Breast epithelium (tissue), 4 donors: ENCODE measurements around the gene RMND5A. TPM values are rescaled to one million over a fixed set of nuclear protein-coding genes. Genes with fewer than 3 reads are reported as not detected.

Source experiments
- DNase-seq, 2 donors: peaks; one replicate each; pipeline ENCODE4 v3.0.0-alpha.2; 2019; ENCODE audit warnings: low spot score in 2 of 2
- H3K27ac ChIP-seq, 2 donors: fragments of 200-600 bp; sonication (generic) in 1 of 2; one replicate each; pipeline ENCODE4 v1.5.1; 2016 to 2019; ENCODE audit warnings: mild to moderate bottlenecking in 1 of 2
- H3K27me3 ChIP-seq, 2 donors: fragments of 200-600 bp; sonication (generic) in 1 of 2; one replicate each; pipeline versions ENCODE4 v1.5.1 to v1.6.0; 2017 to 2019; ENCODE audit warnings: control low read depth in 1 of 2, mild to moderate bottlenecking in 1 of 2
- H3K36me3 ChIP-seq: fragments of 200-600 bp; one replicate; pipeline ENCODE4 v1.5.1; 2019
- H3K4me1 ChIP-seq, 2 donors: fragments of 200-600 bp; sonication (generic); one replicate each; pipeline ENCODE4 v1.5.1; 2016 to 2019; ENCODE audit warnings: control low read depth in 1 of 2
- H3K4me3 ChIP-seq, 3 donors: fragments of 200-600 bp; sonication (generic); 1 replicate in 2 of 3; 2 replicates in 1 of 3; pipeline ENCODE4 v1.5.1; 2016 to 2019; ENCODE audit warnings: mild to moderate bottlenecking in 3 of 3, moderate library complexity in 2 of 3
- H3K9me3 ChIP-seq, 2 donors: fragments of 200-600 bp; sonication (generic) in 1 of 2; one replicate each; pipeline ENCODE4 v1.5.1; 2016 to 2019; ENCODE audit warnings: control low read depth in 1 of 2
- POLR2A ChIP-seq: fragments of 450-650 bp; IDR thresholded peaks from one replicate; pipeline ENCODE4 v1.6.1; 2016; ENCODE audit warnings: antibody characterized with exemption, mild to moderate bottlenecking, moderate library complexity
- POLR2AphosphoS5 ChIP-seq, 3 donors: sonication (generic); formaldehyde crosslinking; IDR thresholded peaks; one replicate each; pipeline ENCODE4 v1.6.1; 2017; ENCODE audit warnings: antibody characterized with exemption in 3 of 3
- intact Hi-C: fragments of 100-400 bp; cut with DNase I; formaldehyde crosslinking; loops from one replicate; pipeline ENCODE4 v1.15.1; 2023; ENCODE audit warnings: low total_unique reads
- total RNA-seq, 3 donors: library from RNA; depleted of rRNA; stranded (reverse); fragments of >200 nt; gene quantifications; one replicate each; pipeline ENCODE4 v1.1.0, GENCODE V29; 2016
- TF ChIP-seq, protein P1 (sequence below), 3 donors: fragments of 450-650 bp; IDR thresholded peaks; one replicate each; pipeline ENCODE4 v1.5.1; 2016 to 2017; ENCODE audit warnings: antibody characterized with exemption in 3 of 3, mild to moderate bottlenecking in 3 of 3, moderate library complexity in 3 of 3

Gene RMND5A
- total RNA-seq, 3 donors from 2014 or later, result 41.6 to 61.6 (median 44.3) TPM

DNA sequence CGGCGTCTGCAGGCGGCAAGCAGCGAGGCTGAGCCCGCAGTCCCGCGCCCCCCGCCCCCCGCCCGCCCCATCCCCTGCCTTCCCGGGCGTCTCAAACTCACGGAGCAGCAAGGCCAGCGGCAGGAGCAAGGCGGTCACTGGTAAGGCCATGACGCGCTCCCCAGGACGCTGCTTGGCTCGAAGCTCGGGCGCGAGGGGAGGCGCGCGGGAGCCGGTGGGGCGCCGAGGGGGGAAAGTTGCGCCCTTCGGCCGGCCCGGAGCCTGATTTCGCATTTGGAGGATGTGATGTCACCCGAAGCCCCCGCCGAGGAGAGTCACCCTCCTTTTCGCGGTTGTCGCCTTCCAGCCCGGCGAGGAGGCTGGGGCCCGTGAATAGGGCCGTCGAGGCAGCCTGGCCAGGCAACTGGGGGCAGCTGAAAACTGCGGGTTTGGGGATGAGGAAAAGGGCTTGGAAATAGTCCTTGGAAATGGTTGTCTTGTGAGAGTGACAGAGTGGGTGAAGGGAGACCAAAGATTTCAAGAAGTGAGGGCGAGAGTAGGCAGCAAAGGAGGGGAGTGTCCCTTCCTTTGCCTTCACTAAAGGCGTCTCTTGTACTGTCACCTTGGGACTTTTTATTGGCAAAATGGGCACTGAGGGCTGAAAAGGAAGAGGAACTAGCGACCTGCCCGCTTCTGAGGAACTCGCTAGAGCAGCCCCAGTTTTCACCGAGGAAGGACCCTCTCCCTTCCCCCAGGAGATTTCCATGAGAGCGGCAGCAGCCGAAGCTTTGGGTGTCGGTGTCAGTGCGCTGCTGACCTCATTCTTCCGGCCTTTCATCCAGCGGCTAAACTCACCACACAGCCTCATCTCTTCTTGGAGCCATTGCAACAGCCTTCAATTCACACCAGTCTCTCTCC, 70.8 kb downstream of the RMND5A start, which contains the start of gene CD8A:
Gene CD8A, minus strand, starts transcription at position 238 of the 897 bp plus-strand sequence. Its CDS starts 88 bp downstream, at position 150.
- H3K4me1 ChIP-seq, result no peaks in the 10 kb centered on the region
- peak within 1 kb of the TSS in 2 of 3 donors; percentile 36 to 63 for H3K4me3 ChIP-seq
- DNase-seq, result no peak
- peaks cover 5 to 53% of the 10 kb centered on the region in 2 donors for H3K27me3 ChIP-seq
- intact Hi-C loops, result no loop called here
- peaks cover 0 to 7% of the 10 kb centered on the region in 2 donors for H3K9me3 ChIP-seq
- H3K27ac ChIP-seq, result no peak within 1 kb of the TSS
- no peaks in the 10 kb centered on the region for H3K36me3 ChIP-seq
- TF ChIP-seq POLR2AphosphoS5 (IDR thresholded peaks at IDR 0.05) (no peak), POLR2A (no peak)
- TF ChIP-seq, protein P1, sequence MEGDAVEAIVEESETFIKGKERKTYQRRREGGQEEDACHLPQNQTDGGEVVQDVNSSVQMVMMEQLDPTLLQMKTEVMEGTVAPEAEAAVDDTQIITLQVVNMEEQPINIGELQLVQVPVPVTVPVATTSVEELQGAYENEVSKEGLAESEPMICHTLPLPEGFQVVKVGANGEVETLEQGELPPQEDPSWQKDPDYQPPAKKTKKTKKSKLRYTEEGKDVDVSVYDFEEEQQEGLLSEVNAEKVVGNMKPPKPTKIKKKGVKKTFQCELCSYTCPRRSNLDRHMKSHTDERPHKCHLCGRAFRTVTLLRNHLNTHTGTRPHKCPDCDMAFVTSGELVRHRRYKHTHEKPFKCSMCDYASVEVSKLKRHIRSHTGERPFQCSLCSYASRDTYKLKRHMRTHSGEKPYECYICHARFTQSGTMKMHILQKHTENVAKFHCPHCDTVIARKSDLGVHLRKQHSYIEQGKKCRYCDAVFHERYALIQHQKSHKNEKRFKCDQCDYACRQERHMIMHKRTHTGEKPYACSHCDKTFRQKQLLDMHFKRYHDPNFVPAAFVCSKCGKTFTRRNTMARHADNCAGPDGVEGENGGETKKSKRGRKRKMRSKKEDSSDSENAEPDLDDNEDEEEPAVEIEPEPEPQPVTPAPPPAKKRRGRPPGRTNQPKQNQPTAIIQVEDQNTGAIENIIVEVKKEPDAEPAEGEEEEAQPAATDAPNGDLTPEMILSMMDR (IDR thresholded peaks at IDR 0.05), result no peak

DNA sequence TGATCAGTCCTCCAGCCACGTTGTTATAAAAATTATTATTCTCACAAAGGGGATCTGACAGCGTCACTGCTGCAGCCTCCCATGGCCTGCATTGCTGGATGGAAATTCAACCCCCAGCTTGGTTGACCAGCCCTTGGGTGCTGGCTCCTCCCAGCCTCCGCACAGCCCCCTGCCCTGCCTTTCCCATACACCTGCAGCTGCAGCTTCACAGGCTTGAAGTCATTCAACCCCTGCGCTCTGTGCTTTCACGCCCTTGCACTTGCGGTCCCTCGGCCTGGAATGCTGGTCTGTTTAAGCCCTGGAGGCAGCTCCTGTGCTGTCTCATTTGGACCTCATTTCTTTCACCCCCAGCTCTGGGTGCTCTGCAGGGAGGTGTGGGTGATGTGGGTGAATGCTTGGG, 71.5 kb downstream of the RMND5A start:
- TF ChIP-seq POLR2AphosphoS5 (IDR thresholded peaks at IDR 0.05) (no peak), POLR2A (no peak)
- TF ChIP-seq, protein P1 (IDR thresholded peaks at IDR 0.05), result no peak
- intact Hi-C loops, result no loop called here
- peaks cover 0 to 12% of the 10 kb centered on the region in 2 donors for H3K9me3 ChIP-seq
- no peak overlapping the region for H3K27ac ChIP-seq
- H3K36me3 ChIP-seq, result no peaks in the 10 kb centered on the region
- H3K4me3 ChIP-seq, result peak overlapping the region in 1 of 3 donors; percentile 63
- H3K27me3 ChIP-seq, result peaks cover 5 to 53% of the 10 kb centered on the region in 2 donors
- DNase-seq, result no peak
- H3K4me1 ChIP-seq, result no peaks in the 10 kb centered on the region

DNA sequence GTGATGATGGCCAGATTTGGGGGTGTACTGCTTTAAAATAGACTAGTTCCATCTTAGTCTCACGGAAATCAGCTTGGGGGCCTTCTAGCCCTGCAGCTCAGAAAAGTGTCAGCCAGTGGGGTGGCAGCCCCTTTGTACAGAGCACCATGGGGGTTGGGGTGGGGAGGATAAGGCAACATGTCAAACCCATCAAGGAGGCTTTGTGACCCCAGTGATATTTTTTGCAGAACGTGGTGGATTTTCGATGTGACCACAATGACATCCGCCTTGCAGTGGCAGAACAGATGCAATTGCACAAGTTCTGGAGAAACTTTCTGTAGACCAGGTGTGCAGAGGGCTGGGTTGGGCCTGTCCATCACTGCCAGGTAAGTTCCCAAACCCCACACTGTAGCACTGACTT, 73.7 kb downstream of the RMND5A start:
- Histone ChIP-seq H3K9me3 (peaks cover 0 to 21% of the 10 kb centered on the region in 2 donors), H3K27ac (no peak overlapping the region), H3K4me1 (no peaks in the 10 kb centered on the region), H3K36me3 (no peaks in the 10 kb centered on the region), H3K4me3 (no peak overlapping the region), H3K27me3 (peaks cover 5 to 50% of the 10 kb centered on the region in 2 donors)
- DNase-seq, result no peak
- TF ChIP-seq POLR2A (no peak), POLR2AphosphoS5 (IDR thresholded peaks at IDR 0.05) (no peak)
- TF ChIP-seq, protein P1 (IDR thresholded peaks at IDR 0.05), result no peak
- intact Hi-C loops, result no loop called here

DNA sequence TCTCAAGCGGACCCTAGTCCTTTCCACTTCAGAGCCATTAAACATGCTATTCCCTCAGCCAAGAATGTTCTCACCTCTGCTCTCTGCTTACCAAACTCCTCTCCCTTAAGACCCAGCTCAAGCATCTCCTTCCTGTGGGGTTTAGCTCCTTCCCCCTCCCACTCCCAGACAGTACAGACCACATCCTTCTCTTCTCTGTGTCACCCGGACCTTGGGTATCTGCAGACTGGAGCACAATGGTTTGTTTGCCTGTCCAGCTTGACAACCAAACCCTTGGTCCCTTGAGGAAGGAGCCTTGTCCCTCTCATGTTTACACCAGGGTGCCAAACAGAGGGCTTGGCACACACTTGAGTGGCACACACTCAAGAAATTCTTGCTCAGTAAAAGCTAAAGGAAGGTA, 74.8 kb downstream of the RMND5A start:
- Histone ChIP-seq H3K36me3 (no peaks in the 10 kb centered on the region), H3K4me3 (no peak overlapping the region), H3K4me1 (no peaks in the 10 kb centered on the region), H3K27ac (no peak overlapping the region), H3K9me3 (peaks cover 0 to 21% of the 10 kb centered on the region in 2 donors), H3K27me3 (peaks cover 5 to 39% of the 10 kb centered on the region in 2 donors)
- intact Hi-C loops, result no loop called here
- no peak for DNase-seq
- TF ChIP-seq POLR2AphosphoS5 (IDR thresholded peaks at IDR 0.05) (no peak), POLR2A (no peak)
- TF ChIP-seq, protein P1 (IDR thresholded peaks at IDR 0.05), result no peak

DNA sequence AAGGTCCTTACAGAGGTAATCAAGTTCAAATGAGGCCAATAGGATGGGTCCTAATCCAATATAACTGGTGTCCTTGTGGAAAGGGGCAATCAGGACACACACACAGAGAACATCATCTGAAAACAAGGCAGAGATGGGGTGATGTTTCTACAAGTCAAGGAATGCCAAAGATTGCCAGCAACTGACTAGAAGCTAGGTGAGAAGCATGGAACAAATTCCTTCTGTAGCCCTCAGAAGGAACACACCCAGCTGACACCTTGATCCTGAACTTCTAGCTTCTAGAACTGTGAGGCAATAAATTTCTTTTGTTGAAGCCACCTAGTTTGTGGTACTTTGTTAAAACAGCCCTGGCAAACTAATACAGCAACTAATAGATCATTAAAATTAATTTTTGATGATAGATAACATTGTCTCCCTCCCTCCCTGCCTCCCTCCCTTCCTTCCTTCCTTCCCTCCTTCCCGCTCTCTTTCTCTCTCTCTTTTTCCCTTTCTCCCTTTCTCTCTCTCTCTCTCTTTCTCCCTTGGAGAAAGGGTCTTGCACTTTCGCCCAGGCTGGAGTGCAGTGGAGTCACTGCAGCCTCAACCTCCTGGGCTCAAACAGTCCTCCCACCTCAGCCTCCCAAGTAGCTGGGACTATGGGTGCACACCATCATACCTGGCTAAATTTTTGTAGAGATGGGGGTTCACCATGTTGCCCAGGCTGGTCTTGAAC, 80.9 kb downstream of the RMND5A start:
- Histone ChIP-seq H3K4me3 (no peak overlapping the region), H3K4me1 (no peaks in the 10 kb centered on the region), H3K9me3 (peaks cover 0 to 14% of the 10 kb centered on the region in 2 donors), H3K36me3 (no peaks in the 10 kb centered on the region), H3K27ac (no peak overlapping the region), H3K27me3 (no peaks in the 10 kb centered on the region)
- intact Hi-C loops, result no loop called here
- no peak for DNase-seq
- TF ChIP-seq POLR2A (no peak), POLR2AphosphoS5 (IDR thresholded peaks at IDR 0.05) (no peak)
- TF ChIP-seq, protein P1 (IDR thresholded peaks at IDR 0.05), result no peak
